ENCODE data around the gene LHX4.

GRCh38 chr1:180211156-180211859, 18.8 kb upstream of the LHX4 start:
- TF ChIP-seq, protein P1, sequence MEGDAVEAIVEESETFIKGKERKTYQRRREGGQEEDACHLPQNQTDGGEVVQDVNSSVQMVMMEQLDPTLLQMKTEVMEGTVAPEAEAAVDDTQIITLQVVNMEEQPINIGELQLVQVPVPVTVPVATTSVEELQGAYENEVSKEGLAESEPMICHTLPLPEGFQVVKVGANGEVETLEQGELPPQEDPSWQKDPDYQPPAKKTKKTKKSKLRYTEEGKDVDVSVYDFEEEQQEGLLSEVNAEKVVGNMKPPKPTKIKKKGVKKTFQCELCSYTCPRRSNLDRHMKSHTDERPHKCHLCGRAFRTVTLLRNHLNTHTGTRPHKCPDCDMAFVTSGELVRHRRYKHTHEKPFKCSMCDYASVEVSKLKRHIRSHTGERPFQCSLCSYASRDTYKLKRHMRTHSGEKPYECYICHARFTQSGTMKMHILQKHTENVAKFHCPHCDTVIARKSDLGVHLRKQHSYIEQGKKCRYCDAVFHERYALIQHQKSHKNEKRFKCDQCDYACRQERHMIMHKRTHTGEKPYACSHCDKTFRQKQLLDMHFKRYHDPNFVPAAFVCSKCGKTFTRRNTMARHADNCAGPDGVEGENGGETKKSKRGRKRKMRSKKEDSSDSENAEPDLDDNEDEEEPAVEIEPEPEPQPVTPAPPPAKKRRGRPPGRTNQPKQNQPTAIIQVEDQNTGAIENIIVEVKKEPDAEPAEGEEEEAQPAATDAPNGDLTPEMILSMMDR (IDR thresholded peaks at IDR 0.05), result no peak
- no peak for TF ChIP-seq POLR2AphosphoS5 (IDR thresholded peaks at IDR 0.05)

Measured in breast epithelium (tissue), 3 donors.